B cell (primary cell): ENCODE data around the gene NR2E1. TPM values are rescaled to one million over a fixed set of nuclear protein-coding genes. Genes with fewer than 3 reads are reported as not detected.
A peak's percentile ranks its signal among the peaks of the same experiment; 100 is the strongest.

Experiments
- ATAC-seq: fragments of 200-7000 bp; cut with Tn5 transposase; one replicate; pipeline ENCODE4 v1.10.0; 2021; ENCODE audit warnings: low read depth, mild to moderate bottlenecking, moderate number of reproducible peaks, moderate library complexity
- CTCF ChIA-PET: fragments of 350-600 bp; sonication (Branson Sonifier 250); formaldehyde crosslinking; loops from one replicate; lab custom pipeline; 2021; ENCODE audit warnings: antibody characterized with exemption, inconsistent platforms; lab: Charles Lee
- POLR2A ChIA-PET: fragments of 350-600 bp; sonication (Branson Sonifier 250); formaldehyde crosslinking; loops from one replicate; lab custom pipeline; 2021; ENCODE audit warnings: antibody characterized with exemption; lab: Charles Lee
- DNase-seq: peaks from one replicate; pipeline ENCODE4 v3.0.0; 2013
- H2AFZ ChIP-seq: 2 replicates; pipeline ENCODE4 v1.6.1; 2012; ENCODE audit warnings: mild to moderate bottlenecking, low read depth, low read length; ENCODE audit not compliant: insufficient read depth, poor library complexity, severe bottlenecking
- H3K27ac ChIP-seq, 2 donors: 1 replicate in 1 of 2; 2 replicates in 1 of 2; pipeline ENCODE4 v1.5.1; 2012 to 2013; ENCODE audit warnings: low read length in 2 of 2, mild to moderate bottlenecking in 2 of 2, moderate library complexity in 1 of 2
- H3K27me3 ChIP-seq, 4 experiments: fragments of 200-600 bp in 1 of 4; sonication (generic) in 1 of 4; replicated peaks in 1 of 4; 1 replicate in 2 of 4; 2 replicates in 2 of 4; pipeline versions ENCODE4 v1.6.1 to v1.7.0; 2013 to 2016; ENCODE audit warnings: low read length in 3 of 4, mild to moderate bottlenecking in 2 of 4, mixed read lengths in 1 of 4, moderate library complexity in 1 of 4; ENCODE audit not compliant: insufficient read depth in 4 of 4, control insufficient read depth in 3 of 4; ENCODE audit errors: control extremely low read depth in 1 of 4
- H3K36me3 ChIP-seq, 2 experiments: replicated peaks in 1 of 2; 1 replicate in 1 of 2; 2 replicates in 1 of 2; pipeline versions ENCODE4 v1.6.1 to v1.7.1; 2013; ENCODE audit warnings: low read length in 1 of 2; ENCODE audit not compliant: insufficient read depth in 2 of 2, control insufficient read depth in 1 of 2; ENCODE audit errors: control extremely low read depth in 1 of 2, extremely low read depth in 1 of 2
- H3K4me1 ChIP-seq, 2 donors: fragments of 200-600 bp in 1 of 2; sonication (generic) in 1 of 2; 1 replicate in 1 of 2; 2 replicates in 1 of 2; pipeline versions ENCODE4 v1.5.1 to v1.6.1; 2013 to 2017; ENCODE audit warnings: low read length in 2 of 2; ENCODE audit not compliant: control insufficient read depth in 2 of 2, insufficient read depth in 2 of 2
- H3K4me2 ChIP-seq: replicated peaks from 2 replicates; pipeline ENCODE3; 2012; ENCODE audit warnings: mild to moderate bottlenecking, low read depth, low read length; ENCODE audit not compliant: poor library complexity, severe bottlenecking
- H3K4me3 ChIP-seq, 5 experiments: fragments of 200-600 bp in 1 of 5; sonication (generic) in 1 of 5; 1 replicate in 3 of 5; 2 replicates in 2 of 5; pipeline versions ENCODE4 v1.5.1 to v1.7.0; 2011 to 2016; ENCODE audit warnings: low read length in 4 of 5, mild to moderate bottlenecking in 4 of 5, low read depth in 2 of 5, control low read depth in 1 of 5, moderate library complexity in 1 of 5; ENCODE audit not compliant: insufficient read depth in 1 of 5; ENCODE audit errors: control extremely low read depth in 1 of 5, extremely low read depth in 1 of 5
- H3K79me2 ChIP-seq: fragments of 200-600 bp; sonication (generic); one replicate; pipeline ENCODE4 v1.6.0; 2016; ENCODE audit warnings: low read length; ENCODE audit not compliant: control insufficient read depth, insufficient read depth
- H3K9ac ChIP-seq: fragments of 200-600 bp; sonication (generic); 2 replicates; pipeline ENCODE4 v1.6.1; 2017; ENCODE audit warnings: mild to moderate bottlenecking, low read length, moderate library complexity
- H3K9me3 ChIP-seq, 3 donors: one replicate each; pipeline versions ENCODE4 v1.6.1 to v1.7.1; 2013; ENCODE audit warnings: low read length in 2 of 3; ENCODE audit not compliant: control insufficient read depth in 2 of 3, insufficient read depth in 1 of 3; ENCODE audit errors: control extremely low read depth in 1 of 3
- H4K20me1 ChIP-seq: 2 replicates; pipeline ENCODE4 v1.6.0; 2012; ENCODE audit warnings: mild to moderate bottlenecking, low read length; ENCODE audit not compliant: insufficient read depth, control insufficient read depth, poor library complexity, severe bottlenecking
- H3K27ac Mint-ChIP-seq: one replicate; pipeline ENCODE4 v1.8.0; 2021; ENCODE audit warnings: mixed read lengths
- H3K27me3 Mint-ChIP-seq: one replicate; pipeline ENCODE4 v1.8.0; 2021; ENCODE audit warnings: mixed read lengths
- H3K4me1 Mint-ChIP-seq: one replicate; pipeline ENCODE4 v1.8.0; 2021; ENCODE audit warnings: mixed read lengths
- H3K4me3 Mint-ChIP-seq: one replicate; pipeline ENCODE4 v1.8.0; 2021; ENCODE audit warnings: mixed read lengths
- H3K9me3 Mint-ChIP-seq: one replicate; pipeline ENCODE4 v1.8.0; 2022; ENCODE audit warnings: mixed read lengths; ENCODE audit not compliant: insufficient read depth
- CTCF ChIP-seq: fragments of 200-600 bp; IDR thresholded peaks from one replicate; pipeline ENCODE4 v1.8.0; 2022; ENCODE audit warnings: antibody characterized with exemption, mild to moderate bottlenecking
- EZH2 ChIP-seq: IDR thresholded peaks from 2 replicates; pipeline ENCODE4 v1.6.1; 2012; ENCODE audit warnings: borderline replicate concordance, low read depth, mild to moderate bottlenecking, moderate library complexity, low read length; ENCODE audit not compliant: insufficient read depth, poor library complexity, severe bottlenecking
- WGBS: methylation state at CpG from one replicate; pipeline ENCODE4 v1.1.5; 2013; ENCODE audit warnings: missing lambda C conversion rate; ENCODE audit not compliant: insufficient coverage; 5-methylcytosine and 5-hydroxymethylcytosine counted together
- intact Hi-C: fragments of 100-400 bp; cut with micrococcal nuclease; formaldehyde crosslinking; loops from one replicate; pipeline ENCODE4 v1.10.0; 2022
- polyA plus RNA-seq: library from polyadenylated mRNA; depleted of rRNA; stranded (reverse); fragments of >200 nt; gene quantifications from 2 replicates; pipeline ENCODE4 v1.2.3, GENCODE V29; 2012
- total RNA-seq, 2 donors: library from RNA; stranded (reverse); fragments of 120-200 nt in 1 of 2; gene quantifications; 1 replicate in 1 of 2; 2 replicates in 1 of 2; pipeline versions ENCODE4 v1.2.3 to v1.2.4, GENCODE V29; 2013 to 2022

NR2E1 gene
- total and polyA plus RNA-seq, 2 donors (not counting 1 experiment from before 2014, with no cell fraction given), result not detected

DNA sequence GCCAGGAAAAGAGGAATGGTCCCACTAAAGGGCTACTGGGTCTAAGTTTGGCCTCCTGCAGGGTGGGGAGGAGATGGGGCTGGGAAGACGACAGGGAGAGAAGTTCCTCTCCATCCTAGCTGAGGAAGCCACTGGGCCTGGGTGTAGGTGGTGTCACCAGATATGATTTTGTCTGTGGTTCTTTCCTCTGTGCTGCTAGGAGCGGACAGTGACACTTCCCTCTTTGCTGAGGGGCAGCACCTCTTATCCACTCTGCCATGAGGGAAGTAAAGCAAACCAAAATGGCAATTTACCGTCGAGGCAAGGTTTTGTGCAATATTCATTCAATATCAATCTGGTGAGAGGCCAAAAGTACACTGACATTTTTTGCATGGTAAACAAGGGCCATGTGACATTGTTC lies 33.0 kb upstream of the NR2E1 start:
- Histone ChIP-seq H3K79me2 (no peaks in the 10 kb centered on the region), H3K9me3 (no peaks in the 10 kb centered on the region), H3K4me2 (peak overlapping the region; percentile 87), H3K36me3 (no peaks in the 10 kb centered on the region), H3K4me3 (peak overlapping the region in 1 of 5 experiments; percentile 64), H3K9ac (no peak overlapping the region), H3K4me1 (peaks cover 21 to 22% of the 10 kb centered on the region in 2 donors), H4K20me1 (no peaks in the 10 kb centered on the region), H2AFZ (no peak overlapping the region), H3K27ac (no peak overlapping the region), H3K27me3 (peaks cover 0 to 60% (median 46%) of the 10 kb centered on the region in 4 experiments)
- ATAC-seq (no peak), DNase-seq (no peak)
- H3K27ac Mint-ChIP-seq, result no peak overlapping the region
- H3K4me3 Mint-ChIP-seq, result peak overlapping the region; percentile 88
- H3K4me1 Mint-ChIP-seq, result peaks cover 16% of the 10 kb centered on the region
- no peak for TF ChIP-seq CTCF
- no peak for TF ChIP-seq EZH2
- intact Hi-C loops, result loop anchor here (2.0 kb wide), 1 partner anchor 26 kb away; no protein-coding TSS in a partner anchor
- H3K9me3 Mint-ChIP-seq, result no peaks in the 10 kb centered on the region
- WGBS, result 50% methylated on average over 1 of the region's 4 CpGs
- H3K27me3 Mint-ChIP-seq, result peaks cover 74% of the 10 kb centered on the region
- POLR2A ChIA-PET, result no interaction called here
- CTCF ChIA-PET, result interaction anchor here (0.7 to 3.1 kb wide), 5 partner anchors 13 to 360 kb away, joined by 3 to 11 read pairs (median 3); no protein-coding TSS in a partner anchor

GRCh38 chr6:108133594-108134179 lies 32.1 kb upstream of the NR2E1 start:
- 1% methylated on average over 30 of the region's 36 CpGs for WGBS
- DNase-seq (peak; percentile 60), ATAC-seq (peak; percentile 74)
- no peaks in the 10 kb centered on the region for H3K9me3 ChIP-seq
- no peak for TF ChIP-seq CTCF
- TF ChIP-seq EZH2, result no peak
- Mint-ChIP-seq H3K4me3 (peak overlapping the region; percentile 88), H3K27ac (no peak overlapping the region), H3K4me1 (peaks cover 16% of the 10 kb centered on the region), H3K27me3 (peaks cover 73% of the 10 kb centered on the region), H3K9me3 (no peaks in the 10 kb centered on the region)
- POLR2A ChIA-PET, result no interaction called here
- no peaks in the 10 kb centered on the region for H3K79me2 ChIP-seq
- H3K4me2 ChIP-seq, result peak overlapping the region; percentile 87
- H3K27ac ChIP-seq, result no peak overlapping the region
- CTCF ChIA-PET, result interaction anchor here (0.9 to 3.1 kb wide), 4 partner anchors 9 to 359 kb away, joined by 3 to 11 read pairs (median 4); no protein-coding TSS in a partner anchor
- peaks cover 0 to 61% (median 46%) of the 10 kb centered on the region in 4 experiments for H3K27me3 ChIP-seq
- peak overlapping the region; percentile 62 for H3K9ac ChIP-seq
- H3K4me3 ChIP-seq, result peak overlapping the region; percentile 7 to 64 (median 44)
- intact Hi-C loops, result loop anchor here (2.0 kb wide), 2 partner anchors 17 to 25 kb away; no protein-coding TSS in a partner anchor
- H3K4me1 ChIP-seq, result peaks cover 21 to 22% of the 10 kb centered on the region in 2 donors
- peak overlapping the region; percentile 73 for H2AFZ ChIP-seq
- H4K20me1 ChIP-seq, result no peaks in the 10 kb centered on the region
- no peaks in the 10 kb centered on the region for H3K36me3 ChIP-seq
